ENCODE data around the gene MORN5. TPM values are rescaled to one million over a fixed set of nuclear protein-coding genes. Genes with fewer than 3 reads are reported as not detected.

MORN5 gene
- total and polyA plus RNA-seq, 2 donors from 2014 or later: 1.6 to 5.6 TPM

- Histone ChIP-seq H3K9ac (ENCODE audit: low read length in 3 of 3) (no peak overlapping the region), H3K27ac (ENCODE audit: low read depth in 2 of 2, low read length in 2 of 2) (no peak overlapping the region), H3K36me3 (ENCODE audit: control insufficient read depth in 2 of 3, insufficient read depth in 3 of 3, low read length in 3 of 3) (no peaks in the 10 kb centered on the region), H3K9me3 (ENCODE audit: control insufficient read depth in 2 of 3, insufficient read depth in 1 of 3, low read length in 3 of 3) (no peaks in the 10 kb centered on the region), H3K27me3 (ENCODE audit: control insufficient read depth, insufficient read depth, low read length) (peaks cover 10% of the 10 kb centered on the region), H3K4me1 (ENCODE audit: control insufficient read depth in 2 of 3, insufficient read depth in 2 of 3, low read depth in 1 of 3, low read length in 3 of 3) (peaks cover 0 to 8% (median 0%) of the 10 kb centered on the region in 3 donors), H3K4me3 (ENCODE audit: low read length in 3 of 3) (no peak overlapping the region)
- no peak for DNase-seq
- FAIRE-seq: no peak
- TF ChIP-seq CTCF (IDR thresholded peaks at IDR 0.05; ENCODE audit: borderline replicate concordance, extremely low read depth, insufficient read depth): no peak
- intact Hi-C loops (cut with DNase I): no loop called here
These were observed 32.3 kb upstream of the MORN5 start for GRCh38 chr9:122127396-122127798.

- TF ChIP-seq CTCF (IDR thresholded peaks at IDR 0.05; ENCODE audit: borderline replicate concordance, extremely low read depth, insufficient read depth): no peak
- peaks cover 0 to 9% (median 0%) of the 10 kb centered on the region in 3 donors for H3K4me1 ChIP-seq (ENCODE audit: control insufficient read depth in 2 of 3, insufficient read depth in 2 of 3, low read depth in 1 of 3, low read length in 3 of 3)
- no peak overlapping the region for H3K27ac ChIP-seq (ENCODE audit: low read depth in 2 of 2, low read length in 2 of 2)
- DNase-seq: peak in 1 of 5 donors; percentile 84
- no peak overlapping the region for H3K4me3 ChIP-seq (ENCODE audit: low read length in 3 of 3)
- FAIRE-seq: no peak
- H3K27me3 ChIP-seq (ENCODE audit: control insufficient read depth, insufficient read depth, low read length): peaks cover 10% of the 10 kb centered on the region
- no peak overlapping the region for H3K9ac ChIP-seq (ENCODE audit: low read length in 3 of 3)
- H3K9me3 ChIP-seq (ENCODE audit: control insufficient read depth in 2 of 3, insufficient read depth in 1 of 3, low read length in 3 of 3): no peaks in the 10 kb centered on the region
- intact Hi-C loops (cut with DNase I): no loop called here
- no peaks in the 10 kb centered on the region for H3K36me3 ChIP-seq (ENCODE audit: control insufficient read depth in 2 of 3, insufficient read depth in 3 of 3, low read length in 3 of 3)
These were observed 31.4 kb upstream of the MORN5 start for GRCh38 chr9:122128007-122128968.

GRCh38 chr9:122128969-122129343 is 30.8 kb upstream of the MORN5 start:
- no peak overlapping the region for H3K9ac ChIP-seq (ENCODE audit: low read length in 3 of 3)
- FAIRE-seq: no peak
- H3K4me3 ChIP-seq (ENCODE audit: low read length in 3 of 3): no peak overlapping the region
- TF ChIP-seq CTCF (IDR thresholded peaks at IDR 0.05; ENCODE audit: borderline replicate concordance, extremely low read depth, insufficient read depth): no peak
- no peak for DNase-seq
- H3K4me1 ChIP-seq (ENCODE audit: control insufficient read depth in 2 of 3, insufficient read depth in 2 of 3, low read depth in 1 of 3, low read length in 3 of 3): peaks cover 0 to 11% (median 0%) of the 10 kb centered on the region in 3 donors
- no peak overlapping the region for H3K27ac ChIP-seq (ENCODE audit: low read depth in 2 of 2, low read length in 2 of 2)
- peaks cover 10% of the 10 kb centered on the region for H3K27me3 ChIP-seq (ENCODE audit: control insufficient read depth, insufficient read depth, low read length)
- no peaks in the 10 kb centered on the region for H3K9me3 ChIP-seq (ENCODE audit: control insufficient read depth in 2 of 3, insufficient read depth in 1 of 3, low read length in 3 of 3)
- no peaks in the 10 kb centered on the region for H3K36me3 ChIP-seq (ENCODE audit: control insufficient read depth in 2 of 3, insufficient read depth in 3 of 3, low read length in 3 of 3)
- intact Hi-C loops (cut with DNase I): no loop called here

All from kidney (tissue), 14 donors.